AG09319 (cell line): ENCODE results near the gene CTNND2.

Experiments
- DNase-seq: peaks from one replicate; pipeline ENCODE4 v3.0.0-alpha.2; 2010; ENCODE audit warnings: low read depth; ENCODE audit errors: extremely low read depth
- TF ChIP-seq, protein P1 (sequence below): IDR thresholded peaks from 2 replicates; pipeline ENCODE4 v1.5.1; 2011; ENCODE audit warnings: low read depth, mild to moderate bottlenecking, inconsistent platforms, low read length, moderate library complexity

CTNND2 gene

DNA sequence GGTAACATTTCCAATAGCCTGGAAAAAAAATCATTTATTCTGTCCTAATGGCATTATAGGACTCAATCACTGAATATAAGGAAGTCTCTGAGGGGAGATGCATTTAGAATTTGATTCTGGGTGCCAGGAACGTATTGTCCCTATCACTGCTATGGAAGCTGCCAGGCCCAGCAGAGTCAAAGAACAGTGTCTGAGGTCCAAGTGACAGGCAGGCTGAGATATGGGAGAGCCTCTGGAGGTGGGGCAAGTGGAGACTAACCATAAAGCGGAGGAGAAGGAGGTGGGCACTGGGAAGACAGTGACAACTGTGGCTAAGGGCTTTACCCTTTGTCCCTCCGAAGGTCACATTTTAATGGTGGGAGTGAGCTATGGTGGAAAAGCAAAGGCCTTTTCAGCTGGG is 505.5 kb downstream of the CTNND2 start:
- no peak for DNase-seq
- TF ChIP-seq, protein P1, sequence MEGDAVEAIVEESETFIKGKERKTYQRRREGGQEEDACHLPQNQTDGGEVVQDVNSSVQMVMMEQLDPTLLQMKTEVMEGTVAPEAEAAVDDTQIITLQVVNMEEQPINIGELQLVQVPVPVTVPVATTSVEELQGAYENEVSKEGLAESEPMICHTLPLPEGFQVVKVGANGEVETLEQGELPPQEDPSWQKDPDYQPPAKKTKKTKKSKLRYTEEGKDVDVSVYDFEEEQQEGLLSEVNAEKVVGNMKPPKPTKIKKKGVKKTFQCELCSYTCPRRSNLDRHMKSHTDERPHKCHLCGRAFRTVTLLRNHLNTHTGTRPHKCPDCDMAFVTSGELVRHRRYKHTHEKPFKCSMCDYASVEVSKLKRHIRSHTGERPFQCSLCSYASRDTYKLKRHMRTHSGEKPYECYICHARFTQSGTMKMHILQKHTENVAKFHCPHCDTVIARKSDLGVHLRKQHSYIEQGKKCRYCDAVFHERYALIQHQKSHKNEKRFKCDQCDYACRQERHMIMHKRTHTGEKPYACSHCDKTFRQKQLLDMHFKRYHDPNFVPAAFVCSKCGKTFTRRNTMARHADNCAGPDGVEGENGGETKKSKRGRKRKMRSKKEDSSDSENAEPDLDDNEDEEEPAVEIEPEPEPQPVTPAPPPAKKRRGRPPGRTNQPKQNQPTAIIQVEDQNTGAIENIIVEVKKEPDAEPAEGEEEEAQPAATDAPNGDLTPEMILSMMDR, result no peak

DNA sequence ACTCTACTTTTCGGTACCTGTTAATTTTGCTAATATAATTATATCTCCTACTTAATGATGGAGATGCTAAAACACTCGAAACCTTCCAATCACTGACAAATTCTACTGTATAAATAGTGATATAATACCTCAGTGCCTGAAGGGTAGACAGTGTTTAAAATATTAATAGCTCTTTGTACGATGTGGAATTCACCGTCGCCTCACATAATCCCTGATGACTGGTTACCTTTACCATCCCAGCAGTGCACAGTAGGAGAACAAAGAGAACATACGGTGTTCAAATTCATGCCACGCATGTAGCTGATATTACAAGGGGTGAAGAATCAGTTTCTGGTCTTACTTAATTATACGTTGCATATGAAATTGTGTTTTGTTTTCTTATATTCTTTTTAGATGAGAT is 506.7 kb downstream of the CTNND2 start:
- TF ChIP-seq, protein P1, result no peak

DNA sequence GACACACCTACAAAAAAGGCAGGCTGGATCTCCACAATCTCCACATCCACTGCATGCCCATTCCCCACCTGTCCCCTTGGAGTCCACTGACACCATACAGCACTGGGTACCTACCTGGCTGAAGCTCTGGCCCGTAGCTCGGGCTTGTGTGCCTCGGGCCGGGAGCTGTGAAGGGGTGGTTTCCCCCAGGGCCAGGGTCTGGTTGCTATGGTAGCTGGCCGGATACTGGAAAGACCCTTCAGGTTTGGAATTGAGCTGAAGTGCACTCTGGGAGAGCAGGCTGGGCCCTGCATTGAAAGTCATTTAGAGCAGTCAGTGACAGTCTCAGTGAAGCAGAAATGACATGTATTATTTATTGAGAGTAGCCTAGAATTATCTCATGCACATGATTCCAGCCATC is 507.3 kb downstream of the CTNND2 start:
- no peak for DNase-seq
- TF ChIP-seq, protein P1, result no peak

More for the DNA sequence above, 506.7 kb downstream of the CTNND2 start:
- DNase-seq, result no peak

DNA sequence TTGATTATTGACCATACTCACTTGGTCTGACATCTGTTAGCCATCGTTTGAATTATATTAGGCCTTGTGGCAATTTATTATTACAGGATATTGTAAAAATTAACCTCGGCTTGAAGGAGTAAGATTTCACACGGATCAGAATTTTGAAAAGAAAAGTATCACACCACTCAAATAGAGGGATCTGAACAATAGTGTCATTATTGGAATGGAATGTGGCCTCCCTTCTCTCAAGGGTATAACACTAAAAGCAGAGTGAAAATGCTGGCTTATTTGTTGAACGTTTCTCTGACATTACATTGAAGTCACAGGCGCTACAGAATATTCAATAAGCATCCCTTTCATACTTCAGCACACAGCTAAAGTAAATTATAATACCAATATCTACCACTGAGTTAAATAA is 509.3 kb downstream of the CTNND2 start:
- DNase-seq, result no peak
- TF ChIP-seq, protein P1, result no peak

DNA sequence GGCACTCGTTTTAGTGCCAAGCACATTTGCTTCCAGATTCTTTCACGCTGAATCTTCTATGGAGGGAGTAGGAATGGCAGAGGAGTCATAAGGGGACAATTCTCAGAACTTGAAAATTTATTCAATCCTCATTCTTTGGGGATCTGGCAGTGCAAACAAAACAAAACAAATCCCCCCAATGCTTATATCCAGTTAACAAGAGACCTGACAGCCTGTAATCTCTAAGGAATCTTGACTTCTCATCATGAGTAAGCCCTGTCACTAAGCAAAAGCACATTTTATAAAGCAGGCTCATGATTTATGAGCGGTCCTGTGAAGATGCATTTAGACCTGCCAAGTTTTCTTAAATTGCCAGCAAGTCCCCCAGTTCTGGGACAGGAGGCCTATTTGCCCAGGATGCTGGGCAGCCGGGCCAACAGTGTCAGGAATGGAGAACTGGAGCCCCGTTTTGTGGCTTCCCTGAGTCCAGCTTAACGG is 513.9 kb downstream of the CTNND2 start:
- DNase-seq, result no peak
- TF ChIP-seq, protein P1, result no peak

DNA sequence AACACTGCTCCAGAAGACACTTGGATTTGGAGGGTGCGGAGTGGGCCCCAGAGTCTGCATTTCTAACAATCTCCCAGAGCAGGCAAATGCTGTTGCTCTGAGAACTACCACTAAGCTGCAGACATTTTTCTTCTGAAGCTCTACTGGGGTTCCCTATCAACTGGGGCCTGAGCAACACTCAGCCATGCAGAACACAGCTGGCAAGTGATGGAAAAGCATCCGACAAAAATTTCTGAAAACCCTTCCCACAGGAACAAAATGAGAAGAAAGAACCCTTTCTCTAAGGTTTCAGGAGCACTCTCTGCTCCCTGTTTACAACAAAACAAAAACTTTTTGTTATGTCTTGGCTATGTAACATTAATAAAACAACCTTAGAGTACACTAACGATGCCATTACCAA is 516.9 kb downstream of the CTNND2 start:
- no peak for DNase-seq
- TF ChIP-seq, protein P1, result no peak

DNA sequence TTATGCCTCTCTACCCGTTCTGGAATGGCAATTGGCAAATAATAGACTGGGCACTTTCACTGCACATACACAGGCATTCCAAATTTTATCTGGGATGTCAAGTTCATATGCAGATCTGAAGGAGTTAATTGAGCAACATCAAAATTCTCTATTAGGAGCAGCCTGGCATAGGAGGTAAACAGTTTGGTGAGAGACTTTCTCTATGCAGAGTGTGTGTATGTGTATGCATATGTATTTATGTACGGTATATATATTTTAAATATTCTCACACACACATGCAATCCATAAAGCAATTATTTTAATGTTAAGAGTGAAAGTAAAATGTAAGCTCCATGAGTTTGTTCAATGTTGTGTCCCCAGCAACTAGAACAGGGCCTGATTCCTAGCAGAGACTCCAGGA is 517.8 kb downstream of the CTNND2 start:
- DNase-seq, result no peak
- TF ChIP-seq, protein P1, result no peak
